Suppressor macrophage treated with lipopolysaccharide for 4 hours (primary cell): ENCODE measurements around the gene ADCY9.
A peak's percentile ranks its signal among the peaks of the same experiment; 100 is the strongest.

Experiments
- DNase-seq: peaks from one replicate; pipeline ENCODE4 v3.0.0-alpha.2; 2020

ADCY9 gene

GRCh38 chr16:4120176-4120575, 3.9 kb upstream of the ADCY9 start:
- DNase-seq = no peak

- no peak for DNase-seq
Observed at GRCh38 chr16:4117250-4117578, 972 bp upstream of the ADCY9 start.

GRCh38 chr16:4115949-4116318, 308 bp downstream of the ADCY9 start:
- DNase-seq = no peak

GRCh38 chr16:4115209-4115948, 863 bp downstream of the ADCY9 start:
- DNase-seq = peak; percentile 80

GRCh38 chr16:4114257-4115208, 1.7 kb downstream of the ADCY9 start:
- DNase-seq = no peak

GRCh38 chr16:4113358-4114256, 2.6 kb downstream of the ADCY9 start:
- DNase-seq = no peak

GRCh38 chr16:4111748-4112696, 4.2 kb downstream of the ADCY9 start:
- no peak for DNase-seq

- DNase-seq = no peak
Observed at GRCh38 chr16:4110680-4111079, 5.6 kb downstream of the ADCY9 start.

- DNase-seq = no peak
Observed at GRCh38 chr16:4110065-4110464, 6.2 kb downstream of the ADCY9 start.

GRCh38 chr16:4109250-4109736, 6.9 kb downstream of the ADCY9 start:
- no peak for DNase-seq

- DNase-seq = no peak
Observed at GRCh38 chr16:4106516-4106915, 9.7 kb downstream of the ADCY9 start.

GRCh38 chr16:4105848-4106247, 10.4 kb downstream of the ADCY9 start:
- no peak for DNase-seq

- no peak for DNase-seq
Observed at GRCh38 chr16:4103745-4104144, 12.5 kb downstream of the ADCY9 start.

GRCh38 chr16:4101421-4102219, 14.6 kb downstream of the ADCY9 start:
- no peak for DNase-seq

- DNase-seq = no peak
Observed at GRCh38 chr16:4098501-4098900, 17.7 kb downstream of the ADCY9 start.

GRCh38 chr16:4097826-4098240, 18.4 kb downstream of the ADCY9 start:
- DNase-seq = no peak

- peak; percentile 12 for DNase-seq
Observed at GRCh38 chr16:4096509-4096908, 19.7 kb downstream of the ADCY9 start.

GRCh38 chr16:4094127-4094773, 22.0 kb downstream of the ADCY9 start:
- DNase-seq = no peak

GRCh38 chr16:4093495-4094126, 22.6 kb downstream of the ADCY9 start:
- DNase-seq = no peak
